ENCODE results near the gene CABLES2. TPM values are rescaled to one million over a fixed set of nuclear protein-coding genes. Genes with fewer than 3 reads are reported as not detected.

CABLES2 gene
- total RNA-seq, 1 experiment from 2014 or later = 8.9 TPM

DNA sequence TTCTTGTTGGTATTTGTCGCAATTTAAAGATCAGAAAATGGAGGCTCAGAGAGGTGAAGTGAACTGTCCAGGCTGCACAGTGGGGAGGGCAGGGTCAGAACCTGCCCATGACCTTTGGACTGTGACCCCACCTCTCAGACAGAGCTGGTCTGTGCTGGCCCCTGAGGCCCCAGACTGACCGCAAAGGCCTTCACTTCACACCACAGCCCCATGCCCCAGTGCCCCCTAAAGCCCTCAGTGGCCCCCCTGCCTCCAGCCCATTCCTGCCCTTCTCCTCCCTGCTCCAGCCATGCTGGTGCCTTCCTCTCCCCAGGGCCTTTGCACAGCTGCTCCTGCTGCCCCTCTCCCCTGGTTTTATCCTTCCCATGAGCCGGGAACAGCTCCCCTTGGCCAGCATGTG, 29.6 kb upstream of the CABLES2 start:
- DNase-seq (ENCODE audit: low read depth, low spot score) (no peak), ATAC-seq (no peak)
- Histone ChIP-seq H3K9me2 (ENCODE audit: insufficient read depth) (no peaks in the 10 kb centered on the region), H3K27me3 (ENCODE audit: insufficient read depth, low read length) (no peaks in the 10 kb centered on the region), H3K27ac (ENCODE audit: low read depth, low read length) (no peak overlapping the region), H2AFZ (ENCODE audit: low read depth, low read length, poor library complexity, severe bottlenecking) (no peak overlapping the region), H3K4me2 (ENCODE audit: low read length) (no peak overlapping the region), H4K20me1 (ENCODE audit: insufficient read depth) (no peaks in the 10 kb centered on the region), H3K4me3 (replicated peaks in 1 of 2; ENCODE audit: low read depth in 1 of 2, low read length in 2 of 2) (no peak overlapping the region), H3K9ac (ENCODE audit: low read length) (no peak overlapping the region), H3K9me3 (ENCODE audit: control insufficient read depth in 1 of 2, insufficient read depth in 1 of 2, low read depth in 1 of 2, low read length in 2 of 2) (no peaks in the 10 kb centered on the region), H3K79me2 (ENCODE audit: insufficient read depth, low read length) (no peaks in the 10 kb centered on the region), H3K36me3 (ENCODE audit: control insufficient read depth in 1 of 2, insufficient read depth in 2 of 2, low read length in 2 of 2) (no peaks in the 10 kb centered on the region), H3K4me1 (ENCODE audit: control insufficient read depth in 1 of 2, insufficient read depth in 2 of 2, low read length in 2 of 2) (no peaks in the 10 kb centered on the region)
- no TSS peak for BruUV-seq (replicated peaks)
- no peak for TF ChIP-seq YY1 (IDR thresholded peaks at IDR 0.05; ENCODE audit: extremely low read depth, insufficient replicate concordance, low read depth, low read length)
- TF ChIP-seq EZH2 (IDR thresholded peaks at IDR 0.05) = no peak
- TF ChIP-seq POLR2AphosphoS5 (IDR thresholded peaks at IDR 0.05; ENCODE audit: low read depth, low read length) = no peak
- TF ChIP-seq ZFX (IDR thresholded peaks at IDR 0.05) = no peak
- TF ChIP-seq CBX3 (IDR thresholded peaks at IDR 0.05; ENCODE audit: low read depth) = no peak
- TF ChIP-seq JUND (IDR thresholded peaks at IDR 0.05) = no peak
- TF ChIP-seq, protein P1, sequence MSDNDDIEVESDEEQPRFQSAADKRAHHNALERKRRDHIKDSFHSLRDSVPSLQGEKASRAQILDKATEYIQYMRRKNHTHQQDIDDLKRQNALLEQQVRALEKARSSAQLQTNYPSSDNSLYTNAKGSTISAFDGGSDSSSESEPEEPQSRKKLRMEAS (IDR thresholded peaks at IDR 0.05) = no peak
- ChIA-PET CTCF (no interaction called here), POLR2A (no interaction called here), RAD21 (ENCODE audit: low non-redundant PET in 1 of 2, low total read pairs in 2 of 2, uncharacterized antibody in 2 of 2, unreplicated experiment in 2 of 2) (no interaction called here)
- intact Hi-C loops (cut with micrococcal nuclease) = no loop called here

DNA sequence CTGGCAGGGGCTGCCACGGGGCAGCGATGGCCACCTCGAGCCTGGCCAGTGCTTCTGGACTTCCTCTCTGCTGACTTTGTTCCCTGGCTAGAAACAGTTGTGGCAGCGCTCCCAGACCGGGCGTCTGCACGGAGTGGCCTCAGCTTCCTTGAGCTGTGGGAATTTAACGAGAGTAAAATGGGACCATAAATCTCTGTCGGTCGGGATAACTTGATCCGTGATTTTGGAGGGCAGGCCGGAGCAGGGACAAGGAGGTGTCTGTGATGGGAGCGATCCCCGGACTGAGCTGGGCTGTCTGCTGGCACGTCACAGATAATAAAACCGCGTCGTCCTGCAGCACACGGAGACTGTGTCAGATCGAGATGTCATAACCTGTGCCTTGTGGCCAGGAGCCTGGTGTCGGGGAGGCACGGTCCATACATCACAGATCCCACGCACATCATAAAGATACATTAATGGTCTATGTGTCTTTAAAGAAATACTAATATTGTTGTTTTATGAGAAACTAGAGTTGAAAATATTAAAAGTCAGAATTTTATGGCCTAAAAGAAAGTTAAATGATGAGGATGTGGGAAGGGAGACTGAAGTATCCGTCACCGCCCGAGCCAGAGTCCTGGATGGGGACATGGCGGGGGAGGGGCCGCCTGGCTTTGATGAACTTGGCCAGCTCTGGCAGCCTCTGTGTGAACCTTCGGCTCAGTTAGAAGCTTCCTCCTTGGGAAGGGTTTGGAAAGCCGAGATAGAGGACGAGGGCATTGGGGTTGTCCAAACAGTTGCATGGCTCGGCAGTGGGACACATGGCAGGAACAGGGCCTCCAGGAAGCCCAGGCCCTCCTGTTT, 26.8 kb upstream of the CABLES2 start:
- Histone ChIP-seq H3K4me3 (replicated peaks in 1 of 2; ENCODE audit: low read depth in 1 of 2, low read length in 2 of 2) (no peak overlapping the region), H3K4me2 (ENCODE audit: low read length) (no peak overlapping the region), H4K20me1 (ENCODE audit: insufficient read depth) (no peaks in the 10 kb centered on the region), H3K79me2 (ENCODE audit: insufficient read depth, low read length) (no peaks in the 10 kb centered on the region), H3K27ac (ENCODE audit: low read depth, low read length) (no peak overlapping the region), H2AFZ (ENCODE audit: low read depth, low read length, poor library complexity, severe bottlenecking) (no peak overlapping the region), H3K36me3 (ENCODE audit: control insufficient read depth in 1 of 2, insufficient read depth in 2 of 2, low read length in 2 of 2) (no peaks in the 10 kb centered on the region), H3K4me1 (ENCODE audit: control insufficient read depth in 1 of 2, insufficient read depth in 2 of 2, low read length in 2 of 2) (peaks cover 4% of the 10 kb centered on the region in 2 experiments; a peak in 2 of 4 replicates), H3K27me3 (ENCODE audit: insufficient read depth, low read length) (no peaks in the 10 kb centered on the region), H3K9me3 (ENCODE audit: control insufficient read depth in 1 of 2, insufficient read depth in 1 of 2, low read depth in 1 of 2, low read length in 2 of 2) (no peaks in the 10 kb centered on the region), H3K9me2 (ENCODE audit: insufficient read depth) (no peaks in the 10 kb centered on the region), H3K9ac (ENCODE audit: low read length) (no peak overlapping the region)
- CTCF ChIA-PET = no interaction called here
- POLR2A ChIA-PET = no interaction called here
- intact Hi-C loops (cut with micrococcal nuclease) = no loop called here
- ATAC-seq (no peak), DNase-seq (ENCODE audit: low read depth, low spot score) (no peak)
- no peak for TF ChIP-seq TCF7L2 (IDR thresholded peaks at IDR 0.05; ENCODE audit: borderline replicate concordance, extremely low read depth, insufficient read depth, insufficient read length)
- TF ChIP-seq, protein P2, sequence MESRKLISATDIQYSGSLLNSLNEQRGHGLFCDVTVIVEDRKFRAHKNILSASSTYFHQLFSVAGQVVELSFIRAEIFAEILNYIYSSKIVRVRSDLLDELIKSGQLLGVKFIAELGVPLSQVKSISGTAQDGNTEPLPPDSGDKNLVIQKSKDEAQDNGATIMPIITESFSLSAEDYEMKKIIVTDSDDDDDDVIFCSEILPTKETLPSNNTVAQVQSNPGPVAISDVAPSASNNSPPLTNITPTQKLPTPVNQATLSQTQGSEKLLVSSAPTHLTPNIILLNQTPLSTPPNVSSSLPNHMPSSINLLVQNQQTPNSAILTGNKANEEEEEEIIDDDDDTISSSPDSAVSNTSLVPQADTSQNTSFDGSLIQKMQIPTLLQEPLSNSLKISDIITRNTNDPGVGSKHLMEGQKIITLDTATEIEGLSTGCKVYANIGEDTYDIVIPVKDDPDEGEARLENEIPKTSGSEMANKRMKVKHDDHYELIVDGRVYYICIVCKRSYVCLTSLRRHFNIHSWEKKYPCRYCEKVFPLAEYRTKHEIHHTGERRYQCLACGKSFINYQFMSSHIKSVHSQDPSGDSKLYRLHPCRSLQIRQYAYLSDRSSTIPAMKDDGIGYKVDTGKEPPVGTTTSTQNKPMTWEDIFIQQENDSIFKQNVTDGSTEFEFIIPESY (IDR thresholded peaks at IDR 0.05; ENCODE audit: extremely low read depth, insufficient replicate concordance, low read length) = no peak
- TF ChIP-seq POLR2AphosphoS5 (IDR thresholded peaks at IDR 0.05; ENCODE audit: low read depth, low read length) = no peak
- TF ChIP-seq, protein P3, sequence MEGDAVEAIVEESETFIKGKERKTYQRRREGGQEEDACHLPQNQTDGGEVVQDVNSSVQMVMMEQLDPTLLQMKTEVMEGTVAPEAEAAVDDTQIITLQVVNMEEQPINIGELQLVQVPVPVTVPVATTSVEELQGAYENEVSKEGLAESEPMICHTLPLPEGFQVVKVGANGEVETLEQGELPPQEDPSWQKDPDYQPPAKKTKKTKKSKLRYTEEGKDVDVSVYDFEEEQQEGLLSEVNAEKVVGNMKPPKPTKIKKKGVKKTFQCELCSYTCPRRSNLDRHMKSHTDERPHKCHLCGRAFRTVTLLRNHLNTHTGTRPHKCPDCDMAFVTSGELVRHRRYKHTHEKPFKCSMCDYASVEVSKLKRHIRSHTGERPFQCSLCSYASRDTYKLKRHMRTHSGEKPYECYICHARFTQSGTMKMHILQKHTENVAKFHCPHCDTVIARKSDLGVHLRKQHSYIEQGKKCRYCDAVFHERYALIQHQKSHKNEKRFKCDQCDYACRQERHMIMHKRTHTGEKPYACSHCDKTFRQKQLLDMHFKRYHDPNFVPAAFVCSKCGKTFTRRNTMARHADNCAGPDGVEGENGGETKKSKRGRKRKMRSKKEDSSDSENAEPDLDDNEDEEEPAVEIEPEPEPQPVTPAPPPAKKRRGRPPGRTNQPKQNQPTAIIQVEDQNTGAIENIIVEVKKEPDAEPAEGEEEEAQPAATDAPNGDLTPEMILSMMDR (IDR thresholded peaks at IDR 0.05 in 2 of 3, conservative IDR thresholded peaks at IDR 0.05 in 1 of 3; ENCODE audit: borderline replicate concordance in 1 of 3, insufficient read depth in 1 of 3, low read depth in 2 of 3, low read length in 2 of 3) = no peak
- RAD21 ChIA-PET (ENCODE audit: low non-redundant PET in 1 of 2, low total read pairs in 2 of 2, uncharacterized antibody in 2 of 2, unreplicated experiment in 2 of 2) = no interaction called here
- BruUV-seq (replicated peaks) = no TSS peak
